HepG2 (cell line): Measurements from ENCODE around the gene RAB40C. TPM values are rescaled to one million over a fixed set of nuclear protein-coding genes. Genes with fewer than 3 reads are reported as not detected.

ENCODE experiments used
- FOXC1 ChIP-seq: sonication (generic); formaldehyde crosslinking; IDR thresholded peaks from 2 replicates; pipeline ENCODE4 v1.8.0; 2022; ENCODE audit warnings: mild to moderate bottlenecking, missing genetic modification reagents, borderline replicate concordance
- IRF1 ChIP-seq: sonication (generic); formaldehyde crosslinking; IDR thresholded peaks from 2 replicates; pipeline ENCODE4 v1.4.0; 2020; ENCODE audit warnings: low read depth, mild to moderate bottlenecking, missing genetic modification reagents
- KDM4B ChIP-seq: sonication (generic); formaldehyde crosslinking; IDR thresholded peaks from 2 replicates; pipeline ENCODE4 v1.4.0; 2020; ENCODE audit warnings: missing genetic modification reagents
- MAZ ChIP-seq, 2 experiments: sonication (generic) in 1 of 2; formaldehyde crosslinking in 1 of 2; IDR thresholded peaks; 2 replicates each; pipeline versions ENCODE4 v1.5.0 to v1.6.1; 2012 to 2020; ENCODE audit warnings: low read depth in 2 of 2, mild to moderate bottlenecking in 2 of 2, borderline replicate concordance in 1 of 2, improper control_type of control experiment in 1 of 2, low read length in 1 of 2, missing genetic modification reagents in 1 of 2, moderate library complexity in 1 of 2
- RBFOX2 ChIP-seq: fragments of 200-400 bp; formaldehyde crosslinking; IDR thresholded peaks from 2 replicates; pipeline ENCODE4 v1.6.1; 2017; ENCODE audit warnings: low read depth, mild to moderate bottlenecking, low read length
- SMARCC2 ChIP-seq: fragments of 450-650 bp; IDR thresholded peaks from 2 replicates; pipeline ENCODE4 v1.6.1; 2017; ENCODE audit warnings: antibody characterized with exemption, mild to moderate bottlenecking
- SNAI1 ChIP-seq: sonication (generic); formaldehyde crosslinking; IDR thresholded peaks from 2 replicates; pipeline ENCODE4 v1.5.0; 2020; ENCODE audit warnings: mild to moderate bottlenecking, missing genetic modification reagents, borderline replicate concordance
- TAF1 ChIP-seq: sonication (generic); formaldehyde crosslinking; IDR thresholded peaks from 2 replicates; pipeline ENCODE4 v1.4.0; 2020; ENCODE audit warnings: missing genetic modification reagents
- ZBTB4 ChIP-seq: sonication (generic); formaldehyde crosslinking; IDR thresholded peaks from 2 replicates; pipeline ENCODE4 v1.4.0; 2020; ENCODE audit warnings: missing genetic modification reagents, mild to moderate bottlenecking, borderline replicate concordance
- ZMYM2 ChIP-seq: sonication (generic); formaldehyde crosslinking; IDR thresholded peaks from 2 replicates; pipeline ENCODE4 v1.8.0; 2022; ENCODE audit warnings: mild to moderate bottlenecking, missing genetic modification reagents
- ZNF33A ChIP-seq: sonication (generic); formaldehyde crosslinking; IDR thresholded peaks from 2 replicates; pipeline ENCODE4 v1.5.1; 2020; ENCODE audit warnings: missing genetic modification reagents, mild to moderate bottlenecking, moderate library complexity, borderline replicate concordance
- ZNF44 ChIP-seq: sonication (generic); formaldehyde crosslinking; IDR thresholded peaks from 2 replicates; pipeline ENCODE4 v1.5.1; 2020; ENCODE audit warnings: mild to moderate bottlenecking, missing genetic modification reagents
- ZNF556 ChIP-seq: sonication (generic); formaldehyde crosslinking; IDR thresholded peaks from 2 replicates; pipeline ENCODE4 v1.4.0; 2020; ENCODE audit warnings: mild to moderate bottlenecking, missing genetic modification reagents, borderline replicate concordance
- ZNF557 ChIP-seq: sonication (generic); formaldehyde crosslinking; IDR thresholded peaks from 2 replicates; pipeline ENCODE4 v1.4.0; 2020; ENCODE audit warnings: missing genetic modification reagents
- ZNF670 ChIP-seq: sonication (generic); formaldehyde crosslinking; IDR thresholded peaks from 2 replicates; pipeline ENCODE4 v1.8.0; 2022; ENCODE audit warnings: mild to moderate bottlenecking, missing genetic modification reagents, borderline replicate concordance
- ZNF777 ChIP-seq: sonication (generic); formaldehyde crosslinking; IDR thresholded peaks from 2 replicates; pipeline ENCODE4 v1.4.0; 2020; ENCODE audit warnings: missing genetic modification reagents
- ZSCAN9 ChIP-seq: IDR thresholded peaks from 2 replicates; pipeline ENCODE4 v1.6.1; 2016; ENCODE audit warnings: borderline replicate concordance
- polyA plus RNA-seq, 8 experiments: library from polyadenylated mRNA; depleted of rRNA in 3 of 8; stranded (reverse) in 7 of 8; unstranded in 1 of 8; fragments of >200 nt; fragmentation: Illumina TruSeq in 4 of 8; extraction: Trizol in 4 of 8; gene quantifications; 2 replicates each; pipeline versions ENCODE4 v1.2.1 to v1.2.3, GENCODE V29; 2011 to 2016; ENCODE audit warnings: low read depth in 4 of 8, missing spikeins in 1 of 8, mixed read lengths in 1 of 8; ENCODE audit not compliant: insufficient read depth in 1 of 8
- total RNA-seq, 5 experiments: library from RNA; depleted of rRNA; stranded (reverse); fragments of >200 nt; fragmentation: Illumina TruSeq; extraction: Trizol; gene quantifications; 2 replicates each; pipeline ENCODE4 v1.2.3, GENCODE V29; 2016; ENCODE audit warnings: low read depth in 1 of 5
- TF ChIP-seq, protein P1 (sequence below): sonication (generic); formaldehyde crosslinking; IDR thresholded peaks from 2 replicates; pipeline ENCODE4 v1.8.1; 2023; ENCODE audit warnings: mild to moderate bottlenecking, missing genetic modification reagents, borderline replicate concordance
- TF ChIP-seq, protein P2 (sequence below): IDR thresholded peaks from 2 replicates; pipeline ENCODE4 v1.6.1; 2016; ENCODE audit warnings: low read depth, borderline replicate concordance
- TF ChIP-seq, protein P3 (sequence below): sonication (generic); formaldehyde crosslinking; IDR thresholded peaks from 2 replicates; pipeline ENCODE4 v1.8.0; 2022; ENCODE audit warnings: mild to moderate bottlenecking, missing genetic modification reagents, moderate library complexity
- TF ChIP-seq, protein P4 (sequence below): sonication (generic); formaldehyde crosslinking; conservative IDR thresholded peaks from 2 replicates; pipeline ENCODE4 v1.8.0; 2022; ENCODE audit warnings: mild to moderate bottlenecking, moderate library complexity, missing genetic modification reagents

Gene RAB40C
- total and polyA plus RNA-seq, 2 of the 13 experiments (the other 11 are each of a cell fraction or from before 2014, with no cell fraction given) = 7.7 to 11.5 TPM

DNA sequence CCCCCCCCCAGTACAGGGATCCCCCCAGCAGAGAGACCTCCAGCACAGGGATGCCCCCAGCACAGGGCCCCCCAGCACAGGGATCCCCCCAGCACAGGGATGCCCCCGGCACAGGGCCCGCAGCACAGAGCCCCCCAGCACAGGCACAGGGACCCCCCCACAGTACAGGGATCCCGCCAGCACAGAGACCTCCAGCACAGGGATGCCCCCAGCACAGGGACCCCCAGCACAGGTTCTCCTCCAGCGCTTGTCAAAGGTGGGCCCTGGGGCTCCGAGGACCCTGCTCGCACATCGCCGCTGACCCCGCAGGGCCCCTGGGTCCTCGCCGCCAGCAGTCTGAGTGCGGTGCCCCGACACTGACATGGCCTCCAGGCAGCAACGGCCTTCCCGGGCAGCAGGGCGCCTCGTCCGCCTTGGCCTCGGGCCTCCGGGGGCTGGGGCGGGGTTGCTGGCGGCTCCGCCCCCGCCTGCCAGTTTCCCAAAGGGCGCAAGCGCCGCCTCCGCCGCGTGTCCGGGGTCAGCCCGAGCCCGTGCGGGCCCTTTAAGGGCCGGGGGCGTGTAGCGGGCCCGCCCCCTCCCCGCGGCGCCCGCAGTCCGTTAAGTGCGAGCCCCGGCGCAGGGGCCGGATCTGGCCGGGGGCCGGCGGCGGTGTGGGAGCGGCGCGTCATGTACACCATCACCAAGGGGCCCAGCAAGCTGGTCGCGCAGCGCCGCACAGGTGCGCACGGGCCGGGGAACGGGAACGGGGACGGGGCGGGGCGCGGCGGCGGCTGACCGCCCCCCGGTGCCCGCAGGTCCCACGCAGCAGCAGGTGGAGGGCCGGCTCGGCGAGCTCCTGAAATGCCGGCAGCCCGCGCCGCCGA is 51.7 kb downstream of the RAB40C start, which contains the start of gene MCRIP2 (continued):
- TF ChIP-seq MAZ (IDR thresholded peaks at IDR 0.05; ENCODE audit: borderline replicate concordance, low read depth, low read length) = peak; percentile 68; the same call in 1 of the 2 replicates
- TF ChIP-seq MAZ (CRISPR knock-in tag; IDR thresholded peaks at IDR 0.05; ENCODE audit: low read depth) = 0 out of 2 replicates have a peak, but pooled peaks have one; percentile 40
- TF ChIP-seq ZNF44 = no peak
- peak; percentile 43; the same call in 1 of the 2 replicates for TF ChIP-seq ZBTB4
- no peak for TF ChIP-seq ZNF670 (CRISPR knock-in tag)
- TF ChIP-seq, protein P1, sequence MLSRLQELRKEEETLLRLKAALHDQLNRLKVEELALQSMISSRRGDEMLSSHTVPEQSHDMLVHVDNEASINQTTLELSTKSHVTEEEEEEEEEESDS (CRISPR knock-in tag) = no peak
- TF ChIP-seq, protein P2, sequence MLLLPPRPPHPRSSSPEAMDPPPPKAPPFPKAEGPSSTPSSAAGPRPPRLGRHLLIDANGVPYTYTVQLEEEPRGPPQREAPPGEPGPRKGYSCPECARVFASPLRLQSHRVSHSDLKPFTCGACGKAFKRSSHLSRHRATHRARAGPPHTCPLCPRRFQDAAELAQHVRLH (CRISPR knock-in tag) = peak; percentile 29; the same call in 1 of the 2 replicates
- TF ChIP-seq SMARCC2 = no peak
- TF ChIP-seq ZNF777 = no peak; the same call in 1 of the 2 replicates
- TF ChIP-seq KDM4B (CRISPR knock-in tag) = no peak
- no peak for TF ChIP-seq ZNF557 (CRISPR knock-in tag)
- peak; percentile 85 for TF ChIP-seq RBFOX2
- no peak; the same call in 1 of the 2 replicates for TF ChIP-seq SNAI1 (CRISPR knock-in tag)
- TF ChIP-seq, protein P3, sequence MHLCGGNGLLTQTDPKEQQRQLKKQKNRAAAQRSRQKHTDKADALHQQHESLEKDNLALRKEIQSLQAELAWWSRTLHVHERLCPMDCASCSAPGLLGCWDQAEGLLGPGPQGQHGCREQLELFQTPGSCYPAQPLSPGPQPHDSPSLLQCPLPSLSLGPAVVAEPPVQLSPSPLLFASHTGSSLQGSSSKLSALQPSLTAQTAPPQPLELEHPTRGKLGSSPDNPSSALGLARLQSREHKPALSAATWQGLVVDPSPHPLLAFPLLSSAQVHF (CRISPR knock-in tag) = no peak; the same call in 1 of the 2 replicates
- TF ChIP-seq ZSCAN9 (CRISPR knock-in tag) = no peak; the same call in 1 of the 2 replicates
- peak; percentile 67 for TF ChIP-seq TAF1 (CRISPR knock-in tag)
- TF ChIP-seq IRF1 (CRISPR knock-in tag) = no peak
- TF ChIP-seq, protein P4, sequence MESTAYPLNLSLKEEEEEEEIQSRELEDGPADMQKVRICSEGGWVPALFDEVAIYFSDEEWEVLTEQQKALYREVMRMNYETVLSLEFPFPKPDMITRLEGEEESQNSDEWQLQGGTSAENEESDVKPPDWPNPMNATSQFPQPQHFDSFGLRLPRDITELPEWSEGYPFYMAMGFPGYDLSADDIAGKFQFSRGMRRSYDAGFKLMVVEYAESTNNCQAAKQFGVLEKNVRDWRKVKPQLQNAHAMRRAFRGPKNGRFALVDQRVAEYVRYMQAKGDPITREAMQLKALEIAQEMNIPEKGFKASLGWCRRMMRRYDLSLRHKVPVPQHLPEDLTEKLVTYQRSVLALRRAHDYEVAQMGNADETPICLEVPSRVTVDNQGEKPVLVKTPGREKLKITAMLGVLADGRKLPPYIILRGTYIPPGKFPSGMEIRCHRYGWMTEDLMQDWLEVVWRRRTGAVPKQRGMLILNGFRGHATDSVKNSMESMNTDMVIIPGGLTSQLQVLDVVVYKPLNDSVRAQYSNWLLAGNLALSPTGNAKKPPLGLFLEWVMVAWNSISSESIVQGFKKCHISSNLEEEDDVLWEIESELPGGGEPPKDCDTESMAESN = peak; percentile 68
- no peak for TF ChIP-seq ZNF33A (CRISPR knock-in tag)
- no peak for TF ChIP-seq ZMYM2 (CRISPR knock-in tag)
- 0 out of 2 replicates have a peak, but pooled peaks have one; percentile 75 for TF ChIP-seq ZNF556
- TF ChIP-seq FOXC1 (CRISPR knock-in tag) = peak; percentile 27; the same call in 1 of the 2 replicates
